Measurements from ENCODE around the gene ATP11C.
"Not testable (repeated sequence)": the region's sequence is repeated elsewhere in the genome, so short reads cannot be mapped to it uniquely, and the experiment has no call there.

The ATP11C gene

DNA sequence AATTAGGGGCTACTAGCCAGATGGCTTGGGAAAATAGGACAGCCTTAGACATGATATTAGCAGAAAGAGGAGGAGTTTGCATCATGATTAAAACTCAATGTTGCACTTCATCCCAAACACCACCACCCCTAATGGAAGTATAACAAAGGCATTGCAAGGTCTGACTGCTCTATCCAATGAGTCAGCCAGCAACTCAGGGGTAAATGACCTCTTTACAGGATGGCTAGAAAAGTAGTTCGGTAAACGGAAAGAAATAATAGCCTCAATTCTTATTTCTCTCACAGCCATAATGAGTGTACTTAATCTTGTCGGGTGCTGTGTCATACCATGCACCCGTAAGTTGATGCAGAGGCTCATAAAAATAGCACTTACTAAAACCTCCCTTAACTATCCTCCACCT lies 76.0 kb downstream of the ATP11C start:
- DNase-seq (ENCODE audit: low read depth in 2 of 2), result not testable (repeated sequence)

DNA sequence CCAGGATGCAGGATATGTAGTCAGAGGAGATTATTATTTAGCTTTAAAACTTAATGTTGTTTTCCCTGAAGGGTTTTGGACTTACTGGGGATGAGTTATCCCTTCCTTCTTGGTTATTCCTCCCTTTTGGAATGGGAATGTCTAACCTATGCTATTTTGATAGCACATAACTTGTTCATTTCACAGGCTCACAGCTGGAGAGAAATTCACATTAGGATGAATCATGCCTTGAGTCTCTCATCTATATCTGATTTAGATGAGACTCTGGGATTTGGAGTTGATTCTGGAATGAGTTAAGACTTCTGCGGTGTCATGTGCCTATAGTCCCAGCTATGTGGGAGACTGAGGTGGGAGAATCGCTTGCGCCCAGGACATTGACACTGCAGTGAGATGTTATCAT lies 81.1 kb downstream of the ATP11C start:
- DNase-seq (ENCODE audit: low read depth in 2 of 2), result no peak

DNA sequence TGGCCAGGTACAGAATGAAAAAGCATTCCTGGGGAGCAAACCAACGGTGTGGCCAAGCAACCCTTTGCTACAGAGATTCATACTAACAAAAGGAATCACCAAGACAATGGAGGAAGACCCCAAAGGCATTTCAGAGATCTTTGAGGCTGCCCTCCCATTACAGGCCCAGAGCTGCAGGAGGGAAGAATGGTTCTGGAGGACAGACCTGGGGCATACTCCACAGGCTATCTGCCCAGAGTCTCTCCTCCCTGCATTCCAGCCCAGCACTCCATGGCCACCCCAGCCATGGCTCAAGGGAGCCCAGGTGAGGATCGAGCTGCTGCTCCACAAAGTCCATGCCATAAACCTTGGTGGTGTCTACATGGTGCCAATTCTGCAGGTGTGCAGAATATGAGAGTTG lies 81.9 kb downstream of the ATP11C start:
- DNase-seq (ENCODE audit: low read depth in 2 of 2), result no peak

DNA sequence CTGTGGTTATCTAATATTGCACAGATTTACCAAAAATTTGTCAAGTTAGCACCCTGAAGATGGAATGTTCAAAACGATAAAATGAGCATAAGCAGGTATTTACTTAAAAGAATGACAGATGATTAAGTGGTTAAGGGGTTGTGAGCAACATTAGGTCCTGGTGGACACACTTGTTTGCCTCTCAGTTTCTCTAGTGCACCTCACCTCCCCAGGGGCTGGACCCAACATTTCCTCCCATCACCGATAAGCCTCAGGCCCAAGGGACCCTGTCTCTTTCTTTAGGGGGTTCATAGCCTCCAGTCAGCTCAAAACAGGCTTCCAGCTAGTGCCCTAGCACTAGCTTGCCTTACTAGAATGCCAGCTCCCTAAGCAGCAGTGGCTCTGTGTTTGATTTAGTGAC lies 88.0 kb downstream of the ATP11C start:
- DNase-seq (ENCODE audit: low read depth in 2 of 2), result no peak

DNA sequence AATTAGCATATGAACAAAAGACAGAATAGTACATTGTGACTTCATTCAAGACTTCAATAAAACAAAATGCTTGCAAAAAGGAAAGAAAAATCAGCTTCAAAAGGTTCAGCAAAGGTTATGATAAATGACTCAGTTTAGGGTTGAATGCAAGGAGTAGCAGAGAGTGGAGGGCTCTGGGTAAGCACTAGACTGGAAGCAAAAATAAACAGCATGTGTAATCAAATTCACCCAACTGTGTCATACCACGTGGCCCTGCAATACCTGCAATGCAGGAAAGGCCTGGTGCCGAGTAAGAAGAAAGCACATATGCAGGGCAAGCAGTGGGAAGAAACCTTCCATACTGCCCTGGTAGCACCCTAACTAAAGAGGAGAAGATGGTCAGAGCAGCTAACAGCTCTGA lies 88.7 kb downstream of the ATP11C start:
- DNase-seq (ENCODE audit: low read depth in 2 of 2), result no peak

DNA sequence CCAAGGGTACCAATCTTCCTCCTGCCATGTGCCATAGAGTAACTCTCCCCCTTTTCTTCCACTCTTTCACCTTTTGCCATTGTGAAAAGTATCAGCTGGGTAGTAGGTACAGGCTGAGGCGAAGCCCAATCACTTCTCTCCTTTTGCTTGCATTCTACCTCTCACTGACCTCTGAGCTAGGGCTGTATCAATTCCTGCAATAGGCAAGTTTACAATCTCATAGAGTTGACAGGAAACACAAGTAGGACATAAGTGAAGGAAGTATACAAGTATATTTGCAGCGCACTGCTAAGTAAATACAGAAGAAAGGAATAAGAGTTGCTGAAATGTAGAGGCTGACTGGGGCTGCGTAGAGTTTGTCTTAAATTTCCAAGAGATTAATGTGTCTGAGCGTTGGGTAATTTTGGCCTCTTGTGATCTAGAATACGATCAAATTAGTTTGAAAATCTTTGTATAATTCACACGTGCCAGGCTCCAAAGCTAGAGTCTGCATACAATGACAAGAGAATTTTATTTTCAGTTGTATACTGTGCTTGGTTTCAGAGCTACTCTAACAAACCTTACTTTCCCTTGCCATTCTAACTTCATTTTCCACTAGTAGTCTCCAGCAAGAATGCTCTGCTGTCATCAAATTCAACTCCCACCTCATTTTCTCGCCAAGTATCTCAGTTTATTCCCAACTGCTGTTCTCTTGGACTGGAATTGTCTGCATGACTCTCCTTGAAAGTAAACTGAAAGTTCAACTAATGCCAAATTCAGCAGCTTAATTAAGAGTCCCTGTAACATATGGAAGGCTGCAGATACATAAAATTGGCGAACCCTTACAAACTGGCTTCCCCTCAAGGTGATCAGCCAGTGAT lies 90.3 kb downstream of the ATP11C start:
- no peak for DNase-seq (ENCODE audit: low read depth in 2 of 2)

DNA sequence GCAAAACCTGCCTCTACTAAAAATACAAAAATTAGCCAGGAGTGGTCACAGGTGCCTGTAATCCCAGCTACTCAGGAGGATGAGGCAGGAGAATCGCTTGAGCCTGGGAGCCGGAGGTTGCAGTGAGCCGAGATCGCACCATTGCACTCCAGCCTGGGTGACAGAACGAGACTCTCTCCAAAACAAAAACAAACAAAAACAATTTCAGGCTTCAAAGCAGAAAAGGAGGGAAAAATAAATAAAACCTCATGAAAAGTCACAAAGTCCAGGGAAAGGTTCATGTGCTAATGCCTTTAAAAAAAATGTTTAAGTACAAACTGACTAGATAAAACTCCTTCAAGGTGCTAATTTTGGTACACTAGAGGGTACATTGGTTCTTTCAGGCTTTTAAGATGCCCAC lies 96.5 kb downstream of the ATP11C start:
- DNase-seq (ENCODE audit: low read depth in 2 of 2), result not testable (repeated sequence)

DNA sequence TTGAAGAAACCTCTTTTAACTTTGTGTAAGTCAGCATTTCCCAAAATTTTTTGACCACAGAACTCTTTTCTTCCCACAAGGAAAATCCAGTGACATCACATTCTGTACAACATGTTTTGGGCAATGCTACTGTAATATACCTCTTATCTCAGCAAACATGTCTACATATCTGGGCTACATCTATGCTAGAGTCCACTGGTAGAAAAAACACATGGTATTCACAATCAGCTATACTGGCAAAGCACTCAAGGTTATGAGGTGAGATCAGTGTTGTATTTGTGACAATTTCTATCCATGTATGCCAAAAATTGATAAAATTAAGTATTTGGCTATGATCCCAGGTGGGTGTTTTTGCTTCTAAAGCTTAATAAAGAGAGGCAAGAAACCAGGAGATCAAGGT lies 98.0 kb downstream of the ATP11C start:
- DNase-seq (ENCODE audit: low read depth in 2 of 2), result no peak

DNA sequence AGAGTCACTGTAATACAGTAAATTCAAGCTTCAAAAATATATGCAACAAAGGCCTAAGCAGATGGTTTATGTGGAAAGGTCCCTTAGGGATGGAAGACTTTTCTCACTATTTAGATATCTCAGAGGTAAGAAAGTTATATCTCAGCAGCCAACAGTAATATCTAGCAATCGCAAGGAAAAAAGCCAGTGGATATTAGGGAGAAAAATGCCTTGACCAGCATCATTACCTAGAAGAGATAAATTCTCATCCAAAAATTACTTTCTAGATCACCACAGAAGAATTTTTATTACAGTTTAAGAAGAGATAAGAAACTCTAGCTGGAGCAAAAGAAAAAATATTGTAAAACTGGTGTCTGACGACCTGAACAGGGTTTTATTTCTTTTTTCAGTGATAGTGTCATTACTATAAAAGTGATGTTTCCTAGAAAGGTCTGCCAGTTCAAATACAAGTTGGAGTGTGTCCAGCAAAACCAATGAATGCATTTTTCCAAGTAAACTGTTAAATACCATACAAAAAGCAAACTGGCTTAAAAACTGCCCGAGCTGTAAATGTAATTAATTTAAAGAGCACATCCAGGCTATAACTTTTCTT lies 100.0 kb downstream of the ATP11C start:
- DNase-seq (ENCODE audit: low read depth in 2 of 2), result no peak

DNA sequence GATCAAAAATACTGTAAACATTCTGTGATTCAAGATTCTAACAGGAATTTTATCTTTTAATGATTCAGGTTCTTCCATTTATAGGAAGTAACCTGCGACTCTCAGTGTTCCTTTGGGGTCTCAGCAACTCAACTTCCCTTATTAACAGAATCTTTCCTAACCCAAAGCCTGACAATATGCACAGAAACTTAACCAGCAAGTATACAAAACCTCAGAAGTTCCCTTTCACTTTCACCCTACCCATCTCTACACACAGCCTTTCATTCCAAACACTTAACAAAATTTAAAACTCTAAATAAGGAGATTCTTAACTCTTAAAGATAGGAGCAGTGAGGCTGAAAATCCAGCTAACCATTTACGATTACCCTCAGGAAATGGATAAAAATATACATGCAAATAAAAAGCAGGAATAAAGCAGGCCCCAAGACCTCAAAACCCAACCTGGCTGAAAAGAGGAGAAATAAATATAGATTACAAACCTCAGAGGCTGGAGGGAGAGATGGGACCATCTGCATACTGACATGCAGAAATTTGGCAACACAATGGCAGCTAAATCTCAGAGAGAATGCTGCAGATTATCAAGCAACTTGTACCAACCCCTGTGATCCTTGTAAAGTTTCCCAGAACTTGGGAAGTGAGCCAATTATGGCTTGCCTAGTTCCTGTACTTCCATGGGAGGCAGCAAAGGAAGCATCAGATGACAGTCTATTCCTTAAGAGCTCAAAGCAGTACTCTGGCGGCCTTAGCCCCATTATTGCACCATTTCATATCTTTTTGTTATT lies 101.0 kb downstream of the ATP11C start:
- DNase-seq (ENCODE audit: low read depth in 2 of 2), result no peak

DNA sequence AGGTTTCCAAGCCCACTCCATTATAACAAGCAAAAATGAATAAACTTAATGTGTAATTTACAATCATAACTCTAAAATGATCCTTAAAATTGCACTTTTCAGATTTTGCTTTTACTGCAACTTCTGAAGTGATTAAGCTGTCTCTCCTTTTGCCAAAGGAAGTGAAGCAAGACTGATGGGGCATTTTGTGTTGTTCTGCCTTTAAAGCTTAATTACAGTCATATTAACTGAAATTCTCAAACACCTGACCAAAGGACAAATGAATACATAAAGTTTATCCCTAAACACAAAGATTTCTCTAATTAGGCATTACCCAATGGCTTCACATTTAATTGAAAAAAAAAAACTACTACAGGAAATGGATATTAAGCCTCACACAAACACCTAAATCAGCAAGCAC lies 101.8 kb downstream of the ATP11C start:
- no peak for DNase-seq (ENCODE audit: low read depth in 2 of 2)

DNA sequence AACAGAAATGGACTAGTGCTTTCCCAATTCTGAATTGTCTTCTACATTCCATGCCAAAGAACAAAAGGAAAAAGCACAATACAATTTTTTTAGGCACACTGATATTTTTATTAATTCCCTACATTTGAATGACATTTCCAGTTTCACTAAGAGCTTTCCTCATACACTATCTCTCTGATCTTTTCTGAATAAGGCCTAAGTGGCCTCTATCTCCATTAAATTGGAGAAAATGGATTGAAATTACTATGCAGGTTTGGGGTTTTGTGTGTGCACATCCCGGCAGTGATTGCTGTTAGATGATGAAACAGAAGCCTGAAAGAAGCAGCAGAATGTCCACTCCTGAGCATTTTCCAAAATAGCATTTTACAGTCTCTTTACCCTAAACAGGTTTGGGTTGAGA lies 104.0 kb downstream of the ATP11C start:
- DNase-seq (ENCODE audit: low read depth in 2 of 2), result no peak

DNA sequence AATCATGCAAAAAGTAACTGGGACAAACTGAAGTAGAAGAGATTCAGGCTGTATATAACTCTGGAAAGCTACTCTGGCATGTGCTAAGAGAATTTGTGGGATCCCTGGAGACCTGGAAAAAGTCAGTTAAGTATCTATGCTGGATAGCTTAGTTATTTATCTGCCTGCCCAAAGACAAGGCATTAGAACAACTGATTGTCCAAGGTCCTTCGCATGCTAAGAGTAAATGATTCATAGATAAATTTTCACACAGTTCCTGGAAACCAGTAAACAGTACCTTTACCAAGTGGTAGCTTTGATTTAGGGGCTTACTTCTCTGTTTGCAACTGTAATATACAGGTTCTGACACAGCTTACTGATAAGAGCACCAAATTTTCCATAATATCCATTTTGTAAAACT lies 104.8 kb downstream of the ATP11C start:
- no peak for DNase-seq (ENCODE audit: low read depth in 2 of 2)

DNA sequence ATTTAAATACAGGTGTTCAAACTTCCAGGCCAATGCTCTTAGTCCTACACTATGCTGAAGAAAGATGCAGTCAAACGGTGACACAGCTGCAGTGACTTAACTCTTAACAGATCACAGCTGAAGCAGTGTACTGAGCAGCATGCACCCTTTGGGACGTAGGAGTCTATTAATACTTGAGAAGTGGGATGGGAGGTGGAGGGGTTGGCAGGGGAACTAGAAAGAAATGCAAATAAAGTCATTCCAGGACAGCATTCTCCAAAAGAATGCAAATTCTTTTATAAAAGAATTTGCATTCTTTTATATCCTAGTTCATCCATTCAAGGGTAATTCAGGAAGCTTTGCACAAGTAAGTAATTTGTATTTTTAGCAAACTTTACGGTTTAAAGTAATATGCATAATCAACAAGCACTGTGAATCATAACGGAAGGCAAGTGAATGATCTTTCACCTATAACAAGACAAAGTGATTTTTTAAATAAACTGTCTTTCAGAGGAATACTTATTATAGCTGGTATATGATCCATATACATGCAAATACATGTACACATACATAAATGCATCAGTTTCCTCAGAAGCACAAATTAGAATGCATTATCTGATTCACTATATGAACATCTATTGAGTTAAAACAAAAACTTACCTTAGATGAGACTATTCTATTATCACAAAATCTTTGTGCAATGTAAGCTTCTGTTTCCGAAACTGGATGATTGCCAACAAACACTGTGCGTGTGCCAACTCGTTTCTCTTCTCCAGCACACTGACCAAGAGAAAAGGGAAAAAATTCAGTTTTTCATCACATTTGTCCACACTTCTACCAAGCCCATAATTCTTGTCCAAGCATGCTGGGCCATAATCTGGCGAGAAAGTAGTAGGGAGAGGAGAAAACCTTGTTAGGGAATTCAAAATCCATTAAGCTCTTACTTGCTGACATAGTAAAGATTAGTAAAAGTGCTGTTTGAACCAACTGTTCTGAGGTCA lies 106.5 kb downstream of the ATP11C start:
- no peak for DNase-seq (ENCODE audit: low read depth in 2 of 2)

DNA sequence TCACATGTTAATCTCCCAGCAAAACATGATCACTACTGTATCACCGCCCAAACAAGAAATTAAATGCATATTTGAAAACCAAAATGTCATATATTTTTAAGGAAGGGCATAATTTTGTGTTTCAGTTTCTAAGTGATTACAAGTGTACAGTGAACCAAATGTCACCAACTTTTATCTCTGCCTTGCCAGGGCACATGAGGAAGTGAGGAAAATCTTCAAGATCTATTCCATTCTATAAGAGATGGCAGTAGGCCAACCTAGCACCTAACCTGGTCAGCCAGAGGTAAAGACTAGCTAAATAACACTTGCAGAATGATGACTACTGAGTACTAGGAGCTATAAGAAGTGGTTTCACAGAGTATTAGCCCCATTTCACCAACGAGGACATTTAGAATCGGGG lies 107.2 kb downstream of the ATP11C start:
- DNase-seq (ENCODE audit: low read depth in 2 of 2), result no peak

DNA sequence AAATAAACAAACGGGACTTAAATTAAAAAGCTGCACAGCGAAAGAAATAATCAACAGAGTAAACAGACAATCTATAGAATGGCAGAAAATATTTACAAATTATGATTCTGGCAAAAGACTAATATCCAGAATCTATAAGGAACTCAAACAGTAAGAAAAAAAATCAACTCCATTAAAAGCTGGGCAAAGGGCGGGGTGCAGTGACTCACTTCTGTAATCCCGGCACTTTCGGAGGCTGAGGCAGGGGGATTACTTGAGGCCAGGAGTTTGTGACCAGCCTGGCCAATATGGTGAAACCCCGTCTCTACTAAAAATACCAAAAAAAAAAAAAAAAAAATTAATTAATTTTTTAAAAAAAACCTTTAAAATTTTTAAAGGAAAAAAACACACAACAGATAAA lies 109.0 kb downstream of the ATP11C start:
- DNase-seq (ENCODE audit: low read depth in 2 of 2), result no peak

DNA sequence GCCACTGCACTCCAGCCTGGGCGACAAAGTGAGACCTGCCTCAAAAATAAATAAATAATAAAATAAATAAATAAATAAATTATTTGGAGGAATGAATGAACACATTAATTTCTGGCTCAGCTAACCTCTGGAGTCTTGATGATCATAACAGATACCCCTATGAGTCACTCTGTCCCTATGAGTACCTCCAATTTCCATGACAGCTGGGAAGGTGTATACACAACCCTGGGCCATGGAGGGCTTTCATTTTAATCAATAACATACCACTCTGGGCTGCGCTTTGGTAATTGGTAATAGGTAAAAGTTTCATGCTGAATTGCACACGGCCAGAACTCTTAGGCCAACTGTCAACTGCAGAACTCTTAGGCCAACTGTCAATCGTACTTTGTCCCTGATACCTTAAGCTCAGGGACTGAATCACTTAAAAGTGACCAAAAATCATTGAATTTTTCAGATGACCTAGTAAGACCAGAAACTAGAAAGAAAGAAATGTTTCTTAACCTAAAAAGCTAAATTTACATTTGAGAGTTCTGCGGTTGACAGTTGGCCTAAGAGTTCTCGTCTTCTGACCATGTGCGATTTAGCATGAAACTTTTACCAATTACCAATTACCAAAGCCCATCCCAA lies 112.4 kb downstream of the ATP11C start:
- no peak for DNase-seq (ENCODE audit: low read depth in 2 of 2)

DNA sequence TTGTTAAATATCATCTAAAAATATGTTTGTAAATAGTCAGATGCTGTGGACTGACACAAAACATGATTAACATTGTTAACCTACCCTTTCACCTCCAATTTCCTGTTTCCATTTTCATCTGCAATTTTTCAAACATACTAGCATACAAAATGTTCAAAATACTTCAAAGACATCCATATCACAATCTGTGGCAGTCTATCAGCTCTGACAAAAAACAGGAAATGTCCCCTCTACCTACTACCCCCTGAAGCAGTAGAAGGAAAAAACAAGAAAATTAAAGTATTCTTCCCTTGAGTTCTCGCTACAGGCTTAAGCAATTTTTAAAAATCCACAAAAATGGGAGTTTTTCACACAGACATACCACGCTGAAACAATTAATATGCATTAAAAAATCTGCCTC lies 116.6 kb downstream of the ATP11C start:
- no peak for DNase-seq (ENCODE audit: low read depth in 2 of 2)

DNA sequence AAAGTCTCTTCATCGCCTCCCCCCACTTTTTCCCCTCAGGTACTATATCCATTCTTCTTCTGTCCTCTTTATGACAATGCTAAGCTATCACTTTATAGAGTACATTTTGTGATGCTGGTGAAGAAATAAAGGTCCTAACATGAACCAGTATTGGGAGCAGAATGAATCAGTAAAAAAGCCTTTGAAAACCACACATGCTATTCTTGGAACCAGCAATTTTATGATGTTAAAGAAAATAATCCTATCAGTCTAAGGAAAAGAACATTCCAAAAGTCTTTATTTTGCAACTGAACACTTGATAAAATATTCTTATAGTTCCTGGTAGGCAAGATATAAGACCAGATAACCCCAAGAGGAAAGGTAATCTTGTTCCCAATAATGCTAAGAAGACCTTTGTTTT lies 117.1 kb downstream of the ATP11C start:
- no peak for DNase-seq (ENCODE audit: low read depth in 2 of 2)

DNA sequence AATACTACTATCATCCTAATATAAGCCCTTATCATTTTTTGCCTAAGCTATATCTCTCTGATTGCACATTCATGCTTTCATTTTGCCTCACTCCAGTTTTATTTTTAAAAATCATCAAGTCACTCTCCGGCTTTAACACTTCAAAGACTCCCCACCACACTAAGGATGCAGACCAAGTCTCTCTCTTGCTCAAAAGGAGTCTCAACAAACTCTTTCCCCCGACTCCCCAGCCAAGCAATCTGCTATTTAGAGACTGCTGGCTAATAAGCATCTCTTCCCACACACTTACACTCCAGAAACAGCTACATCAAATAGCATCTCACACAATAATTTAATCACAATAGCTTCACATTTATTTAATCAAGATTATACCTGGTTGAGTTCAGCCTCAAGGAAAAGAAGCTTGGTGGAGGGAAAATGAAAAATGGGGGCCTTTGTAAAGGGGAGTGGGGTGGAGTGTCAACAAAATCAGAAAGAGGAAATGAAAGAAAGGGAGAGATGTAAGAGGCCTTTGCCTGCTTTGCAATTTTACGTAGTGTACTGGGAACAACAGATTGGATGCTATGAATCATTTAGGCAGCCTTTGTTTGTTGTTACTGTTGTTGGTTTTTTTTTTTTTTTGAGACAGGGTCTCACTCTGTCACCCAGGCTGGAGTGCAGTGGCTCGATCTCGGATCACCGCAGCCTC lies 120.8 kb downstream of the ATP11C start:
- DNase-seq (ENCODE audit: low read depth in 2 of 2), result no peak

DNA sequence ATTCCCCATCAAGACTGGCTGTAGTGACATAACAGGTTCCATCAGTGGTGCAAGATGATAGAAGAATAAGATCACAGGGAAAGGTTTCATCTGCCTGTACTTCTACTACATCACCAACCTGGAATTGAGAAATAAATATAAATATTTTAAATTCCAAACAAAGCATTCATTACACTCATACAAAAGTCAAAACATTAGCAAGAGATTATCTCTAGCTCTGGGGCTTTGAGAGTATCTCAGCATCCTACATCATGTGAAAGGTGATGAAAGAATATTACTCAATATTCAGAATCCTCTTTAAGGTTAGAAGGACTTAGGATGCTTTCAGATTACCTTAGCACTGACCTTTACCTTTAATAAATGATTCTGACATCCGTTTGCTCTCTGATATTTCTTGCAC lies 128.4 kb downstream of the ATP11C start:
- no peak for DNase-seq (ENCODE audit: low read depth in 2 of 2)

All from stimulated activated CD8-positive, alpha-beta memory T cell treated with anti-CD3 and anti-CD28 coated beads, Interleukin-15, amount 100 ng/mL, for 4 hours (primary cell).